A549 (cell line): Measurements from ENCODE around the gene MUCL3. TPM values are rescaled to one million over a fixed set of nuclear protein-coding genes. Genes with fewer than 3 reads are reported as not detected.
"Not testable (repeated sequence)": the region's sequence is repeated elsewhere in the genome, so short reads cannot be mapped to it uniquely, and the experiment has no call there.

Experiments used
- ATAC-seq, 2 experiments: fragments of 200-7000 bp in 1 of 2; fragments of >200 bp in 1 of 2; cut with Nextera tagmentation in 1 of 2; cut with Tn5 transposase in 1 of 2; 3 replicates each; pipeline versions ENCODE4 v1.8.0 to v1.9.1; 2018 to 2020; ENCODE audit warnings: mild to moderate bottlenecking in 1 of 2, moderate library complexity in 1 of 2
- CTCF ChIA-PET: fragments of 300-600 bp; sonication (Branson Sonifier 250); formaldehyde crosslinking; extraction: SDS; loops from one replicate; lab custom pipeline; 2021; ENCODE audit warnings: antibody characterized with exemption, inconsistent platforms; lab: Yijun Ruan, JAX
- POLR2A ChIA-PET: fragments of 350-600 bp; formaldehyde crosslinking; extraction: SDS; loops from one replicate; lab custom pipeline; 2021; ENCODE audit warnings: antibody characterized with exemption, inconsistent platforms; lab: Yijun Ruan, JAX
- DNase-seq, 2 experiments: peaks; one replicate each; pipeline versions ENCODE4 v3.0.0 to v3.0.0-alpha.2; 2011 to 2016; ENCODE audit warnings: low read depth in 1 of 2, low spot score in 1 of 2
- FAIRE-seq: peaks from 2 replicates; lab custom pipeline; 2011; peaks lifted over from hg19 to GRCh38; lab: Jason Lieb, UNC
- H3K27ac ChIP-seq, 2 experiments: fragments of >200 bp; sonication (Bioruptor Twin); formaldehyde crosslinking; 3 replicates each; pipeline ENCODE4 v1.5.1; 2016 to 2017
- H3K4me1 ChIP-seq: fragments of >200 bp; sonication (Bioruptor Twin); formaldehyde crosslinking; 3 replicates; pipeline ENCODE4 v1.6.1; 2016
- H3K4me2 ChIP-seq: fragments of >200 bp; sonication (Bioruptor Twin); formaldehyde crosslinking; 3 replicates; pipeline ENCODE4 v1.6.1; 2016
- H3K4me3 ChIP-seq: fragments of >200 bp; sonication (Bioruptor Twin); formaldehyde crosslinking; 3 replicates; pipeline ENCODE4 v1.5.1; 2016
- H3K9me3 ChIP-seq: fragments of >200 bp; sonication (Bioruptor Twin); formaldehyde crosslinking; 3 replicates; pipeline ENCODE4 v1.6.1; 2016
- ATOH8 ChIP-seq: fragments of 250-450 bp; sonication (Bioruptor Pico); IDR thresholded peaks from 2 replicates; pipeline ENCODE4 v1.5.0; 2020; ENCODE audit warnings: low read depth, mild to moderate bottlenecking, moderate library complexity
- BCL3 ChIP-seq: fragments of >200 bp; sonication (Bioruptor Twin); formaldehyde crosslinking; IDR thresholded peaks from 3 replicates; pipeline ENCODE4 v1.6.1; 2016
- BHLHE40 ChIP-seq: IDR thresholded peaks from 2 replicates; pipeline ENCODE4 v1.6.1; 2012; ENCODE audit warnings: low read depth, low read length, inconsistent platforms
- CEBPB ChIP-seq, 2 experiments: fragments of >200 bp in 1 of 2; sonication (Bioruptor Twin) in 1 of 2; formaldehyde crosslinking in 1 of 2; IDR thresholded peaks; 2 replicates each; pipeline ENCODE4 v1.6.1; 2012 to 2016
- CHD4 ChIP-seq: fragments of 200-600 bp; sonication (generic); IDR thresholded peaks from 2 replicates; pipeline ENCODE4 v1.6.1; 2016; ENCODE audit warnings: antibody characterized with exemption, mild to moderate bottlenecking, borderline replicate concordance
- E2F6 ChIP-seq: IDR thresholded peaks from 2 replicates; pipeline ENCODE4 v1.6.1; 2012; ENCODE audit warnings: low read depth, borderline replicate concordance
- ELK1 ChIP-seq: fragments of 150-350 bp; IDR thresholded peaks from 2 replicates; pipeline ENCODE4 v1.6.1; 2014; ENCODE audit warnings: low read depth, mild to moderate bottlenecking, low read length
- ESRRA ChIP-seq: fragments of 150-350 bp; IDR thresholded peaks from 2 replicates; pipeline ENCODE4 v1.6.1; 2014; ENCODE audit warnings: mild to moderate bottlenecking, low read length, borderline replicate concordance
- FOSL2 ChIP-seq, 2 experiments: fragments of 450-650 bp in 1 of 2; fragments of >200 bp in 1 of 2; sonication (Bioruptor Twin) in 1 of 2; formaldehyde crosslinking; IDR thresholded peaks; 2 replicates each; pipeline versions ENCODE4 v1.5.0 to v1.6.1; 2016 to 2020; ENCODE audit warnings: mild to moderate bottlenecking in 1 of 2, moderate library complexity in 1 of 2
- GATA3 ChIP-seq: IDR thresholded peaks from 2 replicates; pipeline ENCODE4 v1.6.1; 2012; ENCODE audit warnings: borderline replicate concordance
- HOXB13 ChIP-seq: fragments of 250-450 bp; sonication (Bioruptor Pico); IDR thresholded peaks from 2 replicates; pipeline ENCODE4 v1.5.0; 2020; ENCODE audit warnings: low read depth, mild to moderate bottlenecking, moderate library complexity
- JUN ChIP-seq, 2 experiments: fragments of >200 bp; sonication (Bioruptor Twin); formaldehyde crosslinking; IDR thresholded peaks; 2 replicates in 1 of 2; 3 replicates in 1 of 2; pipeline ENCODE4 v1.6.1; 2016 to 2017
- KDM5A ChIP-seq: fragments of 200-600 bp; sonication (generic); IDR thresholded peaks from 2 replicates; pipeline ENCODE4 v1.6.1; 2016; ENCODE audit warnings: antibody characterized with exemption, mild to moderate bottlenecking
- MAFK ChIP-seq: fragments of 450-650 bp; IDR thresholded peaks from 2 replicates; pipeline ENCODE4 v1.6.1; 2014; ENCODE audit not compliant: partially characterized antibody
- MAZ ChIP-seq: fragments of 150-350 bp; IDR thresholded peaks from 2 replicates; pipeline ENCODE4 v1.6.1; 2014; ENCODE audit warnings: antibody characterized with exemption, low read depth, low read length, borderline replicate concordance
- PHF8 ChIP-seq: fragments of 200-600 bp; sonication (generic); IDR thresholded peaks from 2 replicates; pipeline ENCODE4 v1.6.1; 2016; ENCODE audit warnings: low read depth, mild to moderate bottlenecking, antibody characterized with exemption, moderate library complexity, borderline replicate concordance
- POLR2A ChIP-seq: IDR thresholded peaks from 2 replicates; pipeline ENCODE4 v1.6.1; 2012; ENCODE audit warnings: mild to moderate bottlenecking, low read length
- POLR2AphosphoS2 ChIP-seq: conservative IDR thresholded peaks from 2 replicates; pipeline ENCODE4 v1.6.1; 2012; ENCODE audit warnings: low read length, improper control_type of control experiment, inconsistent platforms
- RARB ChIP-seq: fragments of 250-450 bp; sonication (Bioruptor Pico); IDR thresholded peaks from 2 replicates; pipeline ENCODE4 v1.8.0; 2021; ENCODE audit warnings: mild to moderate bottlenecking, moderate library complexity
- TFCP2L1 ChIP-seq: fragments of 250-450 bp; sonication (Bioruptor Pico); IDR thresholded peaks from 2 replicates; pipeline ENCODE4 v1.5.0; 2021; ENCODE audit warnings: mild to moderate bottlenecking
- ZFP36 ChIP-seq: fragments of 450-650 bp; IDR thresholded peaks from 2 replicates; pipeline ENCODE4 v1.6.1; 2014; ENCODE audit warnings: borderline replicate concordance; ENCODE audit not compliant: partially characterized antibody
- ZSCAN20 ChIP-seq: fragments of 250-450 bp; sonication (Bioruptor Pico); IDR thresholded peaks from 2 replicates; pipeline ENCODE4 v1.8.0; 2022; ENCODE audit warnings: mild to moderate bottlenecking, moderate library complexity
- WGBS: methylation state at CpG from one replicate; pipeline ENCODE4 v1.1.6; 2017; ENCODE audit errors: missing lambda C conversion rate; 5-methylcytosine and 5-hydroxymethylcytosine counted together
- polyA plus RNA-seq, 4 experiments: library from polyadenylated mRNA; depleted of rRNA in 3 of 4; stranded (reverse); fragments of >200 nt; fragmentation: RNase III in 1 of 4; extraction: RNeasy Plus Mini Kit Qiagen cat#74134 plus additional on column Dnase treatment in 1 of 4; gene quantifications; 2 replicates in 3 of 4; 3 replicates in 1 of 4; pipeline ENCODE4 v1.2.3, GENCODE V29; 2011 to 2017

MUCL3 gene
- polyA plus RNA-seq, 2 of the 4 experiments (the other 2 are of a cell fraction) = 0.01 to 0.03 TPM

GRCh38 chr6:30965140-30965601 lies 24.4 kb downstream of the MUCL3 start:
- ChIA-PET POLR2A (no interaction called here), CTCF (no interaction called here)
- TF ChIP-seq MAFK (no peak), PHF8 (no peak), BCL3 (no peak), MAZ (no peak), ZFP36 (no peak), FOSL2 (IDR thresholded peaks at IDR 0.05) (no peak), FOSL2 (CRISPR knock-in tag; IDR thresholded peaks at IDR 0.05) (no peak), JUN (IDR thresholded peaks at IDR 0.05) (no peak), KDM5A (no peak), E2F6 (no peak), ZSCAN20 (CRISPR knock-in tag) (no peak)
- Histone ChIP-seq H3K27ac (no peak overlapping the region), H3K4me3 (no peak overlapping the region), H3K4me1 (no peaks in the 10 kb centered on the region), H3K9me3 (no peaks in the 10 kb centered on the region), H3K4me2 (no peak overlapping the region)
- no peak for FAIRE-seq
- ATAC-seq = no peak
- WGBS = 53% methylated on average over 5 of the region's 5 CpGs
- DNase-seq = no peak

GRCh38 chr6:30966154-30966553 lies 25.4 kb downstream of the MUCL3 start:
- ChIA-PET POLR2A (no interaction called here), CTCF (interaction anchor here (1.0 kb wide), 1 partner anchor 23 kb away, joined by 3 read pairs; no protein-coding TSS in a partner anchor)
- Histone ChIP-seq H3K4me3 (no peak overlapping the region), H3K9me3 (no peaks in the 10 kb centered on the region), H3K4me1 (no peaks in the 10 kb centered on the region), H3K27ac (no peak overlapping the region), H3K4me2 (no peak overlapping the region)
- WGBS = 4% methylated on average over 3 of the region's 3 CpGs
- no peak for DNase-seq
- no peak for TF ChIP-seq POLR2AphosphoS2
- ATAC-seq = no peak
- FAIRE-seq = no peak

- CTCF ChIA-PET = interaction anchor here (0.7 to 1.8 kb wide), 3 partner anchors 8 to 54 kb away, joined by 3 to 4 read pairs (median 4); no protein-coding TSS in a partner anchor
- H3K9me3 ChIP-seq, H3K4me1 ChIP-seq, H3K4me3 ChIP-seq, H3K4me2 ChIP-seq, DNase-seq, ATAC-seq, H3K27ac ChIP-seq, POLR2A ChIA-PET, FAIRE-seq: not testable (repeated sequence)
- 70% methylated on average over 6 of the region's 6 CpGs for WGBS
These were observed 28.4 kb downstream of the MUCL3 start for GRCh38 chr6:30969171-30969570.

GRCh38 chr6:30970946-30971345 lies 30.2 kb downstream of the MUCL3 start:
- TF ChIP-seq ELK1 (no peak), FOSL2 (IDR thresholded peaks at IDR 0.05) (no peak), FOSL2 (CRISPR knock-in tag; IDR thresholded peaks at IDR 0.05) (no peak), KDM5A (no peak), BHLHE40 (no peak), RARB (no peak), PHF8 (no peak), CEBPB (IDR thresholded peaks at IDR 0.05) (no peak), ATOH8 (CRISPR knock-in tag) (no peak), CHD4 (no peak), E2F6 (no peak), BCL3 (no peak), TFCP2L1 (CRISPR knock-in tag) (no peak), ZSCAN20 (CRISPR knock-in tag) (no peak), GATA3 (no peak), ESRRA (no peak), ZFP36 (no peak), POLR2A (no peak), HOXB13 (CRISPR knock-in tag) (no peak)
- WGBS = 80% methylated on average over 5 of the region's 5 CpGs
- DNase-seq (no peak), FAIRE-seq (no peak), ATAC-seq (no peak)
- Histone ChIP-seq H3K27ac (no peak overlapping the region), H3K4me1 (no peaks in the 10 kb centered on the region), H3K9me3 (no peaks in the 10 kb centered on the region), H3K4me2 (no peak overlapping the region), H3K4me3 (no peak overlapping the region)
- POLR2A ChIA-PET = no interaction called here
- CTCF ChIA-PET = interaction anchor here (1.8 kb wide), 1 partner anchor 10 kb away, joined by 4 read pairs; no protein-coding TSS in a partner anchor
